ENCODE results near the gene EPHB3.

DNA sequence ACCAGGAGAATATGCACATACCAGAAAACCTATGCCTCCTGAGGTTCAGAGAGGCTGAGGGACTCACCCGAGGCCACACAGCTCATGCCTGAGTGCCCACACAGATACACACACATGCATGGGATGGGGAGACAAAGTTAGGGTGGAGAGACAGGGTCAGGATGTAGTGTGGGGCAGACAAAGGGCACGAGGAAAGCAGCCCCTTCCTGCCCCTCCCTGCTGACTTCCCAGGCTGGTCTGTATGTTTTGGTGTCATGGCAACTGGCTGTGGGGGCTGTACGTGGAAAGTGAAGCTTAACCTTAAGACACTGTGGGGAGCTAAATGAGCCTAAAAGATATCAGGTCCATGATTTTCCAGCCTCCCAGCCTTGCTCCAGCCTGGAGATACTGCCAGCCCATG is 57.8 kb downstream of the EPHB3 start:
- TF ChIP-seq, protein P1, sequence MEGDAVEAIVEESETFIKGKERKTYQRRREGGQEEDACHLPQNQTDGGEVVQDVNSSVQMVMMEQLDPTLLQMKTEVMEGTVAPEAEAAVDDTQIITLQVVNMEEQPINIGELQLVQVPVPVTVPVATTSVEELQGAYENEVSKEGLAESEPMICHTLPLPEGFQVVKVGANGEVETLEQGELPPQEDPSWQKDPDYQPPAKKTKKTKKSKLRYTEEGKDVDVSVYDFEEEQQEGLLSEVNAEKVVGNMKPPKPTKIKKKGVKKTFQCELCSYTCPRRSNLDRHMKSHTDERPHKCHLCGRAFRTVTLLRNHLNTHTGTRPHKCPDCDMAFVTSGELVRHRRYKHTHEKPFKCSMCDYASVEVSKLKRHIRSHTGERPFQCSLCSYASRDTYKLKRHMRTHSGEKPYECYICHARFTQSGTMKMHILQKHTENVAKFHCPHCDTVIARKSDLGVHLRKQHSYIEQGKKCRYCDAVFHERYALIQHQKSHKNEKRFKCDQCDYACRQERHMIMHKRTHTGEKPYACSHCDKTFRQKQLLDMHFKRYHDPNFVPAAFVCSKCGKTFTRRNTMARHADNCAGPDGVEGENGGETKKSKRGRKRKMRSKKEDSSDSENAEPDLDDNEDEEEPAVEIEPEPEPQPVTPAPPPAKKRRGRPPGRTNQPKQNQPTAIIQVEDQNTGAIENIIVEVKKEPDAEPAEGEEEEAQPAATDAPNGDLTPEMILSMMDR (IDR thresholded peaks at IDR 0.05; ENCODE audit: low read depth, low read length) = no peak
- TF ChIP-seq POLR2A (IDR thresholded peaks at IDR 0.05; ENCODE audit: extremely low read depth, insufficient read length) = no peak
- TF ChIP-seq, protein P2, sequence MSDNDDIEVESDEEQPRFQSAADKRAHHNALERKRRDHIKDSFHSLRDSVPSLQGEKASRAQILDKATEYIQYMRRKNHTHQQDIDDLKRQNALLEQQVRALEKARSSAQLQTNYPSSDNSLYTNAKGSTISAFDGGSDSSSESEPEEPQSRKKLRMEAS (IDR thresholded peaks at IDR 0.05; ENCODE audit: low read depth, low read length) = no peak

All from NB4 (cell line).